Large intestine (tissue), 3 donors: Measurements from ENCODE around the gene ELAC2. TPM values are rescaled to one million over a fixed set of nuclear protein-coding genes. Genes with fewer than 3 reads are reported as not detected.

Experiments used
- DNase-seq, 2 donors: peaks; one replicate each; pipeline versions ENCODE4 v3.0.0 to v3.0.0-alpha.2; 2013
- H3K27ac ChIP-seq: one replicate; pipeline ENCODE4 v1.5.1; 2013; ENCODE audit warnings: low read length
- H3K27me3 ChIP-seq: 2 replicates; pipeline ENCODE4 v1.6.1; 2013; ENCODE audit warnings: low read length; ENCODE audit not compliant: control insufficient read depth, insufficient read depth
- H3K36me3 ChIP-seq: 2 replicates; pipeline ENCODE4 v1.6.1; 2013; ENCODE audit warnings: low read length; ENCODE audit not compliant: control insufficient read depth, insufficient read depth
- H3K4me1 ChIP-seq: one replicate; pipeline ENCODE4 v1.6.1; 2013; ENCODE audit warnings: low read length; ENCODE audit not compliant: control insufficient read depth, insufficient read depth
- H3K4me3 ChIP-seq: one replicate; pipeline ENCODE4 v1.5.1; 2013; ENCODE audit warnings: low read length
- H3K9me3 ChIP-seq: one replicate; pipeline ENCODE4 v1.6.1; 2013; ENCODE audit warnings: mild to moderate bottlenecking, low read depth, low read length, moderate library complexity; ENCODE audit not compliant: control insufficient read depth
- WGBS: methylation state at CpG from one replicate; pipeline ENCODE4 v1.1.5; 2013; ENCODE audit warnings: low lambda C conversion rate; ENCODE audit not compliant: insufficient coverage; 5-methylcytosine and 5-hydroxymethylcytosine counted together
- polyA plus RNA-seq: library from polyadenylated mRNA; unstranded; fragments of 120-200 nt; gene quantifications from one replicate; pipeline ENCODE4 v1.2.1, GENCODE V29; 2013

Gene ELAC2
- polyA plus RNA-seq, 1 donor: 48.2 TPM

DNA sequence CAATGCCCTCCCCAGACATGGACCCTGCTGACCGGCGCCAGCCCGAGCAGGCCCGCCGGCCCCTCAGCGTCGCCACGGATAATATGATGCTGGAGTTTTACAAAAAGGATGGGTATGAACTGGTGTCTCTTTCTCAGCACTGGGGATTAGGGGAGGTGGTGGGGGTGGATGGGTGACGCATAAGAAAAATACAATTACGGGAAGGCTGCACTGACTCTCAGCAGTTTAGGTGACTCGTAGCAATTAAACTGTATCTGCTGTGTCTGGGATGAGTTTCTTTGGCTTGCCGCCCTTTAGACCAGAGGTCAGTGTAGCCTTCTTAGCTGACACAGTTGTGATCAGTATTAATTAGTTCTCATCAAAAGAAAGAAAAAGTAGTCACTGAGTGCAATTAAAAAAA is 59.0 kb downstream of the ELAC2 start:
- DNase-seq: no peak
- Histone ChIP-seq H3K27ac (no peak overlapping the region), H3K4me1 (no peaks in the 10 kb centered on the region), H3K4me3 (no peak overlapping the region), H3K9me3 (peaks cover 5% of the 10 kb centered on the region), H3K27me3 (no peaks in the 10 kb centered on the region), H3K36me3 (peaks cover 2% of the 10 kb centered on the region)
- no CpG with 5 or more reads among the region's 12 CpGs for WGBS

GRCh38 chr17:12955521-12955920 is 62.3 kb downstream of the ELAC2 start:
- DNase-seq: no peak
- Histone ChIP-seq H3K4me3 (no peak overlapping the region), H3K9me3 (peaks cover 5% of the 10 kb centered on the region), H3K27ac (no peak overlapping the region), H3K36me3 (peaks cover 2% of the 10 kb centered on the region), H3K4me1 (no peaks in the 10 kb centered on the region), H3K27me3 (no peaks in the 10 kb centered on the region)
- WGBS: 80% methylated on average over 1 of the region's 5 CpGs

DNA sequence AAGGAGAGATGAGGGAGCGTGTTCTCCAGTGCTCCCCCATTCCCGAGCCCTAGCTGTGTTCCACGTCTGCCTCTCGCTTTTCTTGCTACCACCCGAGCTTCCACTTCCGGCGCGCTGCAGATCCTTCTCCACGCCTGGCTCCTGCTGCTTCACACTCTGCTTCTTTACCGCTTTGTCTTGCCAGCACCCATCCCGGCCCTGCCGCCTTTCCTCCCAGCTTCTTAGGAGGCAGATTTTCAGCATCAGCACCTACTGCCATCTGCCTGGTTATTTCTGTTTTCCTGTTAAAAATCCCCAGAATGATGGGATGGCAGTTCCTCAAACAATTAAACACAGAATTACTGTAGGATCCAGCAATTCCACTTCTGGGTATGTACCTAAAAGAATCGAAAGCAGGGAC is 64.7 kb downstream of the ELAC2 start:
- no peak for DNase-seq
- Histone ChIP-seq H3K4me1 (no peaks in the 10 kb centered on the region), H3K4me3 (no peak overlapping the region), H3K27ac (no peak overlapping the region), H3K27me3 (no peaks in the 10 kb centered on the region), H3K9me3 (no peaks in the 10 kb centered on the region), H3K36me3 (peaks cover 2% of the 10 kb centered on the region)
- WGBS: 100% methylated on average over 4 of the region's 13 CpGs

GRCh38 chr17:12952012-12952411 is 65.8 kb downstream of the ELAC2 start:
- no peak for DNase-seq
- WGBS: 83% methylated on average over 2 of the region's 4 CpGs
- no peaks in the 10 kb centered on the region for H3K9me3 ChIP-seq
- H3K4me3 ChIP-seq: no peak overlapping the region
- peaks cover 2% of the 10 kb centered on the region for H3K36me3 ChIP-seq
- no peaks in the 10 kb centered on the region for H3K27me3 ChIP-seq
- no peak overlapping the region for H3K27ac ChIP-seq
- H3K4me1 ChIP-seq: no peaks in the 10 kb centered on the region

- Histone ChIP-seq H3K36me3 (no peaks in the 10 kb centered on the region), H3K9me3 (no peaks in the 10 kb centered on the region), H3K4me3 (no peak overlapping the region), H3K27me3 (no peaks in the 10 kb centered on the region), H3K4me1 (no peaks in the 10 kb centered on the region), H3K27ac (no peak overlapping the region)
- DNase-seq: no peak
- WGBS: 100% methylated on average over 1 of the region's 4 CpGs
These were observed 70.8 kb downstream of the ELAC2 start for GRCh38 chr17:12947047-12947446.

Other genes with a start within 250 kb of the ELAC2 start
- gene ARHGAP44, start 228.5 kb downstream of the ELAC2 start, polyA plus RNA-seq: 3.2 TPM